IgD-negative memory B cell (primary cell): ENCODE data around the gene RFTN2. TPM values are rescaled to one million over a fixed set of nuclear protein-coding genes. Genes with fewer than 3 reads are reported as not detected.
A peak's percentile ranks its signal among the peaks of the same experiment; 100 is the strongest.
"Not testable (repeated sequence)": the region's sequence is repeated elsewhere in the genome, so short reads cannot be mapped to it uniquely, and the experiment has no call there.

Experiments
- H3K27ac Mint-ChIP-seq, 3 donors: one replicate each; pipeline ENCODE4 v1.8.0; 2020 to 2022; ENCODE audit warnings: mild to moderate bottlenecking in 3 of 3, mixed read lengths in 3 of 3, moderate library complexity in 1 of 3
- H3K27me3 Mint-ChIP-seq: one replicate; pipeline ENCODE4 v1.8.0; 2021; ENCODE audit warnings: mixed read lengths
- H3K36me3 Mint-ChIP-seq: one replicate; pipeline ENCODE4 v1.8.0; 2020; ENCODE audit warnings: mild to moderate bottlenecking, mixed read lengths
- H3K4me1 Mint-ChIP-seq, 3 donors: one replicate each; pipeline ENCODE4 v1.8.0; 2020 to 2022; ENCODE audit warnings: mixed read lengths in 3 of 3, mild to moderate bottlenecking in 1 of 3
- H3K4me3 Mint-ChIP-seq, 4 donors: one replicate each; pipeline ENCODE4 v1.8.0; 2020 to 2022; ENCODE audit warnings: mild to moderate bottlenecking in 4 of 4, mixed read lengths in 4 of 4, moderate library complexity in 3 of 4
- H3K9me3 Mint-ChIP-seq, 3 donors: one replicate each; pipeline ENCODE4 v1.8.0; 2020 to 2021; ENCODE audit warnings: mixed read lengths in 3 of 3, mild to moderate bottlenecking in 1 of 3
- polyA plus RNA-seq: library from polyadenylated mRNA; unstranded; fragments of 300-500 nt; fragmentation: Illumina TruSeq; gene quantifications from one replicate; pipeline ENCODE4 v1.2.3, GENCODE V29; 2021

RFTN2 gene, protein sequence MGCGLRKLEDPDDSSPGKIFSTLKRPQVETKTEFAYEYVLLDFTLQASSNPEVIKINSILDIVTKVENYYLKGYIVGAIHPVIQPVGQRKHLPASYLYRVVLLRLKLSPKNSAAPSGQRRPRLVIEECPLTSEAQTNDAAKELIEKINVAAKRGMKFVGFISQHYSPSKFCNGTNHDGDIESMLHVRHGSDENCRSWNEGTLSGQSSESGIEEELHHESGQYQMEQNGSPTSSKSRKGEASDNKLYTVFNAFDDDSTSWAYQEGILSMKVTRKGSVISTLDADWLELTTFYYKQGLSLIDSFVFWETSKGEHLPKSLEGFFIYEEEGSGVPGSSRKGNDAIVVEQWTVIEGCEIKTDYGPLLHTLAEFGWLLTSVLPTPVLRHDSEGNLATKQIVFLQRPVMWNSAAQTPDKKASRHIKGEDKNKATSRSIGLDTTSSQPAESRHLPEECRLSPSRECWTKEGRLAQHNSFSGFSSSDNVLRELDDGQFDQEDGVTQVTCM
- not detected for polyA plus RNA-seq

DNA sequence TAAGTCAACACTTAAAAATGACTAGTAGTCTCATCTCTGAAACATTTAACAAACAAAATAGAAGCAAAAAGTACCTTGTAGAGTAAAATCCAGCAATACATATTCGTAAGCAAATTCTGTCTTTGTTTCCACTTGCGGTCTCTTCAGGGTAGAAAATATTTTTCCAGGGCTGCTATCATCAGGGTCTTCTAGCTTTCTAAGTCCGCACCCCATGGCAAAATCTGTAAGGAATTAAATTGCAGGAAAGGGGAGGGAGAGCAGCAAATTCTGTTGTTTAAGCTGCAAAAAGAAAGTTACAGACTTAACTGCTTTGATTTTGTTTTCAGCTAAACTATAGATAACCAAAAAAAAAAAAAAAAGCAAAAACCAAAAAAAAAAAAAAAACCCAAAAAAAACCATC is at the start of gene RFTN2:
RFTN2 (minus strand) TSS at position 342 of the 400 bp plus-strand sequence; CDS start at position 213, 129 bp downstream.
- H3K4me3 Mint-ChIP-seq, result no peak within 1 kb of the TSS
- no peaks in the 10 kb centered on the region for H3K4me1 Mint-ChIP-seq
- H3K9me3 Mint-ChIP-seq, result no peaks in the 10 kb centered on the region
- H3K27ac Mint-ChIP-seq, result no peak within 1 kb of the TSS
- no peaks in the 10 kb centered on the region for H3K36me3 Mint-ChIP-seq
- H3K27me3 Mint-ChIP-seq, result peaks cover 20% of the 10 kb centered on the region

DNA sequence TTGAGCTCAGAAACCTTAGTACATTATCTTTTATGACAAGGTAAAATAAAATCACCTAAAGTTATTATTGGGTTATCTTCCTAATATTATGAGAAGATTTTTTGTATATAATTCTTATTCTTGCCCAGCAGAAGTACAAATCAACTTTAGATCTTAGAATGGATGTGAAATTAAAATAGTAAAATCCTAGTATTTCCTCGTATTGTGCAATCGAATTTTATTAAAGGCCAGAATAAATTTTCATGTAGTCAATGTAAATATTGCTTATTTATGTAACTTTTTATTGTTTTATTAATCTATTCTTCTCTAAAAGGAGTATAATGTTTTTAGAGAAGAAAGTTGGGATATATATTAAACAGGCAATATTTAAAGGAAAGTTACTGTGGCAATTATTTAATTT is 42.5 kb upstream of the RFTN2 start:
- Mint-ChIP-seq H3K27ac (no peak overlapping the region), H3K36me3 (peaks cover 10% of the 10 kb centered on the region), H3K27me3 (no peaks in the 10 kb centered on the region), H3K4me3 (no peak overlapping the region), H3K9me3 (no peaks in the 10 kb centered on the region), H3K4me1 (peaks cover 0 to 3% (median 3%) of the 10 kb centered on the region in 3 donors)

DNA sequence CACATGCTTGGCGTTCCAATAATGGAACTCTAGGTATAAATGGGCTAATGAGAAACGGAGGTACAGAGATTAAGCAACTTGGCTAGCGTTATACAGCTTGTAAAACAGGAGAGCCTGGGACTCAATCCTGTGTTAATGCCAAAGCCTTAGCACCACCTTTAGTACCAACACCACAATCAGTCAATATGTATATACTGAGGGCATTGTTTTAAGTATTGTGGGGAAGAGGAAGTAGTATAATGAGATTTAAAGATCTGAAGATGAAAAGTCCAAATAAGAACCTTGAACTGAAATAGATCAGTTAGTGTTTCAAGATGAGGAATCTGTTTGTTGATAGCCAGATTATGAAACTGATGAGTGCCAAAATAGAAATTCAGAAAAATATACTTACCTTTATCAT is 37.9 kb upstream of the RFTN2 start:
- H3K9me3 Mint-ChIP-seq, result no peaks in the 10 kb centered on the region
- peaks cover 9 to 25% (median 25%) of the 10 kb centered on the region in 3 donors for H3K4me1 Mint-ChIP-seq
- no peak overlapping the region for H3K4me3 Mint-ChIP-seq
- H3K27ac Mint-ChIP-seq, result no peak overlapping the region
- no peaks in the 10 kb centered on the region for H3K27me3 Mint-ChIP-seq
- H3K36me3 Mint-ChIP-seq, result peaks cover 8% of the 10 kb centered on the region

DNA sequence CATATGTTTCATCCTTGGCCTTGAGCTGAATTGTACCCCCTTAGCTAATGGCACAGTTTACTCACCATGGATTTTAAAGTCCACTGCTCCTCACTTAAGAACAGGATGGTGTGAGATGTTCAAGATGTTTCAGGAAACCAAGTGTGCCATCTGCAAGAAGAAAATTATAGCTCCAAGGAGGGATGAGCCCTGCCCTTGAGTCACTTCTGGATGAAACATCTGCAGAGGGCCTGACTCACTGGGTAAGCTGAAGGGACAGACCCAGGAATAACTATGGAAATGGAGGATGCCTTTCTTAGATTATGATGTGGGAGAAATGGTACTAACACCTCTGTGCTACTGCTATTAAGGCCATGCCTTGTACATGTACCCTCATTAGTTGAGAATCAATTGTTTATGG is 36.2 kb upstream of the RFTN2 start:
- Mint-ChIP-seq H3K27ac (no peak overlapping the region), H3K4me1 (peaks cover 17 to 35% (median 35%) of the 10 kb centered on the region in 3 donors), H3K27me3 (no peaks in the 10 kb centered on the region), H3K36me3 (peaks cover 8% of the 10 kb centered on the region), H3K9me3 (no peaks in the 10 kb centered on the region), H3K4me3 (peak overlapping the region in 1 of 4 donors; percentile 70)

DNA sequence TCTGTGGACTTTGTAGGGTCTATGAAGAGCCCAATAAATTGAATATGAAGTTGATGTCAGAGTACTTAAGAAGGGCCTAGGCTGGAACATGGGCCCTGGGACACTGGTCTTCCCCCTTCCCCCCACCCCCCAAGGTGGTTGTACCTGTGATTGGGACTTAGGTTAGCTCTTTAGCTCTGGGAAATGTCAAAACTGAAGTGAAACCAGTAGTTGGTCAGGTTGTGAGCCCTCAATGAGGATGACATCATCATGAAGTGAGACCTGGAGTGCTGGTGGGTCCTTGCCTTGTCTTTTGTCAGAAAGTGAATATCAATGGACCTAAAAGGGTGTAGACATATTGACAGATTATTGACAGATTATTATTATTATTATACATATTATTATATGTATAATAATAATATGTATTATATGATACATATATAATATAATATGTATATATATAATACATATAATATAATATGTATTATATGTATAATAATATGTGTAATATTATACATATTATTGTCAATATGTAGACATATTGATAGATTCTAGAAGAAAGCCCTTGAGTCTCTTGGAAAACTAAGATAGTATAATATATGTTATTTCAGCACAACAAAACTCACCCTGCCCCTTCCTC is 35.1 kb upstream of the RFTN2 start:
- Mint-ChIP-seq H3K27me3 (no peaks in the 10 kb centered on the region), H3K9me3 (no peaks in the 10 kb centered on the region), H3K4me3 (no peak overlapping the region), H3K4me1 (peaks cover 17 to 41% (median 35%) of the 10 kb centered on the region in 3 donors), H3K27ac (peak overlapping the region in 1 of 3 donors; percentile 52), H3K36me3 (peaks cover 7% of the 10 kb centered on the region)

GRCh38 chr2:197709140-197709539 is 33.8 kb upstream of the RFTN2 start:
- peaks cover 22 to 44% (median 39%) of the 10 kb centered on the region in 3 donors for H3K4me1 Mint-ChIP-seq

DNA sequence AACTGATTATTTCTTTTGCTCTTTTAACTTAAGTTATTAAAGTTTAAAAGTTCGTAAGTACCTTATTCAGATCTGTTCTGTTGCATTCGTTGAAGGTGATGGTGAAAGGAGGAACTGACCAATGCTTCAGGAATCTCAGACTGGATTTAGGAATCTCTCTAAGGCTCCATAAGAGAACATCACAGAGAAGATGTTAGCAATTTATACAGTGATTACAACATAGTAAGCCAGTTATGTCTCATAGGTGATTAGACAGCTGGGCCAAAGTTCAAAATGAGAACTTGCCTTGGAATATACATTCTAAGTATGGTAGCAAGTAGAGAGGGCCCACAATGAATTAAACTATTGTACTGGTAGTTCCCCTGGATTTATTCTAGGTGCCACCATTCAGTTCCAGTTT is 32.9 kb upstream of the RFTN2 start:
- no peaks in the 10 kb centered on the region for H3K9me3 Mint-ChIP-seq
- H3K4me1 Mint-ChIP-seq, result peaks cover 22 to 43% (median 38%) of the 10 kb centered on the region in 3 donors
- H3K36me3 Mint-ChIP-seq, result peaks cover 2% of the 10 kb centered on the region
- no peak overlapping the region for H3K27ac Mint-ChIP-seq
- peak overlapping the region in 1 of 4 donors; percentile 18 for H3K4me3 Mint-ChIP-seq
- H3K27me3 Mint-ChIP-seq, result no peaks in the 10 kb centered on the region

More at GRCh38 chr2:197709140-197709539, 33.8 kb upstream of the RFTN2 start:
- not testable (repeated sequence) for H3K27me3 Mint-ChIP-seq, H3K4me3 Mint-ChIP-seq, H3K36me3 Mint-ChIP-seq, H3K9me3 Mint-ChIP-seq
- peak overlapping the region in 2 of 3 donors; percentile 46 to 88 for H3K27ac Mint-ChIP-seq

DNA sequence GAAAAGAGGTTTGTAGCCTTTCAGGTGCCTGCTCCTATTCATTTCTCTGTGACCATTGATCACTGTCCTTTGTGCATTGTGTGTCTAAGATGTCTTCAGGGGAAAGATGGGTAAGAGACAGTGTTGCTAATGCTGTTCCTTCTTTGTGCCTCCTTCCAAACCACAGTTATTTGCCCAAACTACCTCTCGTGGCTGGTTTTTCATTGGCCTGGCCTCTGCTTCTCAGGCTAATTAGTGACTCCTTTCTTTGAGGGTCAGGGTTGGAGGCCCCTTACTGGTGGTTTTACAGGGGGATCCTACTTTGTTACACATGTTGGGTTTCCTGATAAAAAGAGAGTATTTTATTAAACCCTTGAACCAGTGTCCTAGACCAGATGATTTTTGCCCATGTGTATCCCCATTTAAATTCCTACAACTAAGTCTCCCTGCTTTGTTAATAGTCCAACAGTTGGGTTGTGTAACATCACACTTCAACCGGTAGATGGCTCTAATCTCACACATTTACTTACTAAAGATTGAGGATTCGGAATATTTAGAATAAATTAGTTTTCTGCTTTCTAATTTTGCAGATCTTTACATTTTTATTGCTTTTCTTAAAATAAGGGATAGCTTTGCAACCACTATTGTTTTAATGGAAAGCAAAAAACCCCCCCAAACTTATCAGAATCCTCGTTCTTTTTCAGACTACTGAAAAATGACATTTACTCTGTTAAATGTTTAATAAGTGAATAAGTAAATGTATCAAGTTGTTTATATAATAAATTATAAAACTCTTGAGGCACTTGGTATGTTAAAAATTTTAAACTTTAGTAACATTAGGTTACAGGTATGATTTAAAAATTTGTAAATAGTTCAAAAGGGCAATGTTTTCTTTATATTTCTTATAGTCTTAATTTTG is 32.2 kb upstream of the RFTN2 start:
- Mint-ChIP-seq H3K4me3 (peak overlapping the region; percentile 88 to 98 (median 92)), H3K4me1 (peaks cover 22 to 41% (median 36%) of the 10 kb centered on the region in 3 donors), H3K27me3 (no peaks in the 10 kb centered on the region), H3K9me3 (peaks cover 0 to 2% (median 1%) of the 10 kb centered on the region in 3 donors), H3K36me3 (no peaks in the 10 kb centered on the region), H3K27ac (peak overlapping the region in 1 of 3 donors; percentile 80)

GRCh38 chr2:197706839-197707207 is 31.4 kb upstream of the RFTN2 start:
- no peaks in the 10 kb centered on the region for H3K36me3 Mint-ChIP-seq
- H3K4me3 Mint-ChIP-seq, result peak overlapping the region; percentile 88 to 98 (median 92)
- peak overlapping the region in 2 of 3 donors; percentile 81 to 85 for H3K27ac Mint-ChIP-seq
- H3K9me3 Mint-ChIP-seq, result peaks cover 0 to 3% (median 1%) of the 10 kb centered on the region in 3 donors
- peaks cover 22 to 41% (median 36%) of the 10 kb centered on the region in 3 donors for H3K4me1 Mint-ChIP-seq
- no peaks in the 10 kb centered on the region for H3K27me3 Mint-ChIP-seq

DNA sequence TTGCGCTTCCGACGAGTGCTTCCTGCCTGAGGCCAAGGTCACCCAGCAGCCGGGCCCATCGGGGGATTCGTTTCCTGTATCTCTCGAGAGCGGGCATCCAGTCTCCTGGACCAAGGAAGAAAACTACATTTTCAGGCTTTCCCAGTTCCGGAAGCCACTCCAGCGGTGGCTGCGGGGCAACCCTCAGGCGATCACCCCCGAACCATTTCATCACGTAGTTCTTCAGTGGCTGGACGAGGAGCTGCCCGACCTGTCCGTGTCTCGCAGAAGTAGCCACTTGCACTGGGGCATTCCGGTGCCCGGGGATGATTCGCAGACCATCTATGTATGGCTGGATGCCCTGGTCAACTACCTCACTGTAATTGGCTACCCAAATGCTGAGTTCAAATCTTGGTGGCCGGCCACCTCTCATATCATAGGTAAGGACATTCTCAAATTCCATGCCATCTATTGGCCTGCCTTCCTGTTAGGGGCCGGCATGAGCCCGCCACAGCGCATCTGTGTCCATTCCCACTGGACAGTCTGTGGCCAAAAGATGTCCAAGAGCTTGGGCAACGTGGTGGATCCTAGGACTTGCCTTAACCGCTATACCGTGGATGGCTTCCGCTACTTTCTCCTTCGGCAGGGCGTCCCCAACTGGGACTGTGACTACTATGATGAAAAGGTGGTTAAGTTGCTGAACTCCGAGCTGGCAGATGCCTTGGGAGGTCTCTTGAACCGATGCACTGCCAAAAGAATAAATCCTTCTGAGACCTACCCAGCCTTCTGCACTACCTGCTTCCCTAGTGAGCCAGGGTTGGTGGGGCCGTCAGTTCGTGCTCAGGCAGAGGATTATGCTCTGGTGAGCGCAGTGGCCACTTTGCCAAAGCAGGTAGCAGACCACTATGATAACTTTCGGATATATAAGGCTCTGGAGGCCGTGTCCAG is 30.8 kb upstream of the RFTN2 start:
- Mint-ChIP-seq H3K27me3 (no peaks in the 10 kb centered on the region), H3K9me3 (peaks cover 0 to 3% (median 1%) of the 10 kb centered on the region in 3 donors), H3K4me1 (peaks cover 22 to 38% (median 36%) of the 10 kb centered on the region in 3 donors), H3K36me3 (no peaks in the 10 kb centered on the region), H3K4me3 (peak overlapping the region; percentile 88 to 98 (median 92)), H3K27ac (peak overlapping the region; percentile 85 to 91 (median 90))

DNA sequence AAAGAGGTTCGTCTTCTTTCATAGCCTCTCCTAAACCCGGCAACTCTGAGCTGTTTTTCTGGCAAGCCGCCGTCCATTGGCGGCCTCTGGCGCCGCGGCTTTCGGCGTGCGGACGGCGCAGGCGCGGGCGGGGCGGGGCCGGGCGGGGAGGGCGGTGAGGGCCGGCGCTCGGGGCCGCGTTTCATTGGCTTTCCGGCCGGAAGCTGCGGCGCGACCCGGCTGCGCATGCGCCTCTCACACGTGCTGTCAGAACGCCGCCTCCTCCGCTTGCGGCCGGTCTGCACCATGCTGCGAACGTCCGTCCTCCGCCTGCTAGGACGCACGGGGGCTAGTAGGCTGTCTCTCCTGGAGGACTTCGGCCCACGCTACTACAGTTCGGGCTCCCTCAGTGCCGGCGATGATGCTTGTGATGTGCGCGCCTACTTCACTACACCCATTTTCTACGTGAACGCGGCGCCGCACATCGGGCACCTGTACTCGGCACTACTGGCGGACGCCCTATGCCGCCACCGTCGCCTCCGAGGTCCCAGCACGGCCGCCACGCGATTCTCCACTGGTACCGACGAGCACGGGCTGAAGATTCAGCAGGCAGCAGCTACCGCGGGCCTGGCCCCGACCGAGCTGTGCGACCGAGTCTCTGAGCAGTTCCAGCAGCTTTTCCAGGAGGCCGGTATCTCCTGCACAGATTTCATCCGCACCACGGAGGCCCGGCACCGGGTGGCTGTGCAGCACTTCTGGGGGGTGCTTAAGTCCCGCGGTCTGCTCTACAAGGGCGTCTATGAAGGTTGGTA is 29.9 kb upstream of the RFTN2 start, which contains the start of gene MARS2:
MARS2 (plus strand) TSS at position 249 of the 791 bp plus-strand sequence; CDS start at position 286, 37 bp downstream.
- peak within 1 kb of the TSS; percentile 85 to 92 (median 91) for H3K27ac Mint-ChIP-seq
- H3K27me3 Mint-ChIP-seq, result no peaks in the 10 kb centered on the region
- peaks cover 22 to 35% (median 34%) of the 10 kb centered on the region in 3 donors for H3K4me1 Mint-ChIP-seq
- peak within 1 kb of the TSS; percentile 88 to 98 (median 92) for H3K4me3 Mint-ChIP-seq
- no peaks in the 10 kb centered on the region for H3K36me3 Mint-ChIP-seq
- H3K9me3 Mint-ChIP-seq, result peaks cover 0 to 3% (median 1%) of the 10 kb centered on the region in 3 donors

GRCh38 chr2:197704434-197705120 is 29.2 kb upstream of the RFTN2 start:
- Mint-ChIP-seq H3K9me3 (peaks cover 1 to 3% (median 1%) of the 10 kb centered on the region in 3 donors), H3K4me1 (peaks cover 22 to 29% (median 26%) of the 10 kb centered on the region in 3 donors)

More at GRCh38 chr2:197704434-197705120, 29.2 kb upstream of the RFTN2 start:
- peak overlapping the region; percentile 88 to 98 (median 92) for H3K4me3 Mint-ChIP-seq
- H3K27me3 Mint-ChIP-seq, result no peaks in the 10 kb centered on the region
- H3K27ac Mint-ChIP-seq, result peak overlapping the region; percentile 85 to 92 (median 91)
- no peaks in the 10 kb centered on the region for H3K36me3 Mint-ChIP-seq
